ENCODE results near the gene HPCAL4.

GRCh38 chr1:39640861-39641260, 50.4 kb downstream of the HPCAL4 start:
- no peak for TF ChIP-seq ZNF513 (tag by site-specific recombination; IDR thresholded peaks at IDR 0.05)
- TF ChIP-seq ZBTB17 (tag by site-specific recombination; IDR thresholded peaks at IDR 0.05) = no peak
- TF ChIP-seq YY1 (tag by site-specific recombination; IDR thresholded peaks at IDR 0.05) = no peak

Measured in HEK293 (cell line).